Right lobe of liver (tissue), 6 donors: Measurements from ENCODE around the gene NOTCH1. TPM values are rescaled to one million over a fixed set of nuclear protein-coding genes. Genes with fewer than 3 reads are reported as not detected.
A peak's percentile ranks its signal among the peaks of the same experiment; 100 is the strongest.

Experiments
- ATAC-seq, 4 donors: fragments of 200-7000 bp; cut with Tn5 transposase; one replicate each; pipeline ENCODE4 v1.9.1; 2020; ENCODE audit warnings: mild to moderate bottlenecking in 4 of 4, moderate library complexity in 4 of 4
- DNase-seq, 3 donors: peaks; one replicate each; pipeline ENCODE4 v3.0.0-alpha.2; 2020
- H3K27ac ChIP-seq, 3 donors: fragments of 200-600 bp; one replicate each; pipeline ENCODE4 v1.8.0; 2022
- H3K27me3 ChIP-seq, 2 donors: fragments of 200-600 bp; one replicate each; pipeline ENCODE4 v1.8.0; 2022
- H3K36me3 ChIP-seq, 4 donors: fragments of 200-600 bp; sonication (generic) in 1 of 4; one replicate each; pipeline versions ENCODE4 v1.5.1 to v1.8.0; 2017 to 2022; ENCODE audit warnings: control low read depth in 1 of 4
- H3K4me1 ChIP-seq, 4 donors: fragments of 200-600 bp; sonication (generic) in 1 of 4; one replicate each; pipeline versions ENCODE4 v1.5.1 to v1.8.0; 2017 to 2022; ENCODE audit warnings: control low read depth in 1 of 4
- H3K4me3 ChIP-seq, 3 donors: fragments of 200-600 bp; one replicate each; pipeline ENCODE4 v1.8.0; 2022
- H3K9me3 ChIP-seq, 4 donors: fragments of 200-600 bp; sonication (generic) in 1 of 4; one replicate each; pipeline versions ENCODE4 v1.5.1 to v1.8.0; 2017 to 2022; ENCODE audit warnings: control low read depth in 1 of 4
- CTCF ChIP-seq, 4 donors: fragments of 200-600 bp in 3 of 4; fragments of 450-650 bp in 1 of 4; IDR thresholded peaks; one replicate each; pipeline versions ENCODE4 v1.5.1 to v1.8.0; 2016 to 2022; ENCODE audit warnings: antibody characterized with exemption in 4 of 4, mild to moderate bottlenecking in 2 of 4
- POLR2A ChIP-seq: fragments of 450-650 bp; IDR thresholded peaks from one replicate; pipeline ENCODE4 v1.6.1; 2017; ENCODE audit warnings: antibody characterized with exemption, mild to moderate bottlenecking
- WGBS: methylation state at CpG from one replicate; pipeline ENCODE4 v1.1.6; 2018; ENCODE audit warnings: low coverage, low lambda C conversion rate; ENCODE audit not compliant: insufficient coverage; ENCODE audit errors: missing lambda C conversion rate; 5-methylcytosine and 5-hydroxymethylcytosine counted together
- intact Hi-C, 2 donors: fragments of 100-400 bp; cut with DNase I; formaldehyde crosslinking; loops; one replicate each; pipeline versions ENCODE4 v1.11.2 to v1.14.1; 2022
- total RNA-seq, 6 experiments: library from RNA; depleted of rRNA in 2 of 6; stranded (reverse); fragments of >200 nt in 2 of 6; fragmentation: NEBNext Ultra II Directional in 3 of 6; extraction: Animal tissue kit (Norgen Biotek cat#: 25700) in 3 of 6; gene quantifications; one replicate each; pipeline versions ENCODE4 v1.1.0 to v1.2.4, GENCODE V29; 2016 to 2023
- donor health status: DM: no; HTN: yes; CAD: no.
- donor health status: DM: no; HTN: no; CAD: no.
- donor health status: DM: no; HTN: no; CAD: no.
- donor health status: DM: no; HTN: yes; CAD: no.
- donor health status: DM: no; HTN: yes; CAD: no.

The NOTCH1 gene
- total RNA-seq, 6 experiments from 2014 or later = 17.4 to 26.2 (median 19.3) TPM

DNA sequence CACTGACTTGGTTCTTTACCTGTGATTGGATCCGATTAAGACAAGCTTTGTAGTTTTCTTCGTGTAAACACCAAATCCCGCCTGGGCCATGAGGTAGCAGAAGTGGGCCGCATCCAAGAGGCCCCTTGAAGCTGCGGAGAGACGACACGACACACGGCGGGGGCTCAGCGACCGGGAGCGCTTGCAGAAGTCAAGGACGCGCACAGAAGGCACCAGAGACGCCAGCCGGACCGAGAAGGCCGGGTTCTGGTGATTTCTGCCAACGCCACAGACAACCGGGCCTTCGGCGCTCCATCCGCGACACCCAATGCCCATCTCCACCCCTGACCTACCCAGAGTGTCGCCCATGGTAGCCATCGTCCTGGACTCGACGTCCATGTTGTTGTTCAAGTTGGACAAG lies 86.4 kb downstream of the NOTCH1 start:
- ATAC-seq (no peak), DNase-seq (no peak)
- H3K36me3 ChIP-seq = peaks cover 36 to 99% (median 73%) of the 10 kb centered on the region in 4 donors
- no peaks in the 10 kb centered on the region for H3K4me1 ChIP-seq
- intact Hi-C loops = no loop called here
- no peak overlapping the region for H3K4me3 ChIP-seq
- 93% methylated on average over 7 of the region's 28 CpGs for WGBS
- no peaks in the 10 kb centered on the region for H3K27me3 ChIP-seq
- no peak for TF ChIP-seq POLR2A
- TF ChIP-seq CTCF (IDR thresholded peaks at IDR 0.05) = no peak
- no peak overlapping the region for H3K27ac ChIP-seq
- H3K9me3 ChIP-seq = no peaks in the 10 kb centered on the region

DNA sequence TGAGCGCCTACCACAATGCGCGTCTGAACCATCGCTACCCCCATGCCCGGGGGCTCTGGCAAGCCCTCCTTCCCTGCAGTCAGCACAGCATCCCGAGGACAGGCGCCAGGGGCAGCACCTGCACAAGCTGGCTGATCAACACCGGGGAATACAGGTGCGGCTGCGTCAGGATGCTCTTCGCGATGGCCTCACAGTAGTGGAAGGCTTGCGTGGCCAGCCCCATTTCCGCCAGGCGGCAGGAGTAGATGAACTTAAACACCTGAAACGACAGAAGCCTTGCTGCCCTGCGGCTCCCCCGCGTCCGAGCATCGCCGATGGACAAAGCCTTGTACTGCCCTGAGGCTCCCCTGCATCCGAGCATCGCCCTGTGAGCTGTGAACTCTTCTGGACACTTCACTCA lies 88.5 kb downstream of the NOTCH1 start:
- no peak for TF ChIP-seq CTCF (IDR thresholded peaks at IDR 0.05)
- no peak for TF ChIP-seq POLR2A
- no peaks in the 10 kb centered on the region for H3K4me1 ChIP-seq
- DNase-seq = no peak
- whole genome bisulfite sequencing = 100% methylated on average over 2 of the region's 24 CpGs
- no peaks in the 10 kb centered on the region for H3K27me3 ChIP-seq
- no peaks in the 10 kb centered on the region for H3K9me3 ChIP-seq
- no peak for ATAC-seq
- H3K36me3 ChIP-seq = peaks cover 33 to 94% (median 67%) of the 10 kb centered on the region in 4 donors
- no peak overlapping the region for H3K4me3 ChIP-seq
- H3K27ac ChIP-seq = no peak overlapping the region
- intact Hi-C loops = no loop called here

DNA sequence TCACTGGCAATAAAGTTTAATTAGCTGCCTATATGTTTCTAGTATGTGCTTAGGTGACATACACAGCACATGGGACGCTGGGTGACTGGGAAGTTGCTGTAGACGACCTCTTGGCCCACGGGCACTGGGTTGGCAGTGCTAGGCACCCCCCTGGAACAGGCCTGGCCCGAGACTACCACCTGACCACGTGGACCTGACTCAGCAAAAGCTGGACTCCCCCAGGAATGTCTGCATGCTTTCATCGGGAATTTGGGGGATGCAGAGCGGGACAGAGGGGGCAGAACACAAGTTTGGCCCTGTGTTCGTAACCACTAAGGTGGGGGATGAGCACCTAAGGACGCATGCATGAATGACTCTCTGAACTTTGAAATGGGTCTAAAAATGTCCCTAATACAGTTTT lies 89.6 kb downstream of the NOTCH1 start:
- intact Hi-C loops = no loop called here
- ATAC-seq (no peak), DNase-seq (no peak)
- Histone ChIP-seq H3K27me3 (no peaks in the 10 kb centered on the region), H3K4me1 (no peaks in the 10 kb centered on the region), H3K4me3 (no peak overlapping the region), H3K36me3 (peaks cover 33 to 92% (median 68%) of the 10 kb centered on the region in 4 donors), H3K9me3 (no peaks in the 10 kb centered on the region), H3K27ac (no peak overlapping the region)
- 83% methylated on average over 2 of the region's 9 CpGs for WGBS
- no peak for TF ChIP-seq POLR2A
- no peak for TF ChIP-seq CTCF (IDR thresholded peaks at IDR 0.05)

- 91% methylated on average over 21 of the region's 43 CpGs for WGBS
Observed at GRCh38 chr9:136455043-136456002, 90.5 kb downstream of the NOTCH1 start.

More at GRCh38 chr9:136455043-136456002, 90.5 kb downstream of the NOTCH1 start:
- TF ChIP-seq POLR2A = no peak
- no peak for TF ChIP-seq CTCF (IDR thresholded peaks at IDR 0.05)
- H3K27ac ChIP-seq = no peak overlapping the region
- intact Hi-C loops = no loop called here
- peak in 2 of 4 donors; percentile 14 to 23 for ATAC-seq
- no peak overlapping the region for H3K4me3 ChIP-seq
- no peaks in the 10 kb centered on the region for H3K9me3 ChIP-seq
- H3K27me3 ChIP-seq = no peaks in the 10 kb centered on the region
- peaks cover 33 to 93% (median 66%) of the 10 kb centered on the region in 4 donors for H3K36me3 ChIP-seq
- DNase-seq = no peak
- H3K4me1 ChIP-seq = no peaks in the 10 kb centered on the region
